ENCODE measurements around the gene MRGPRE.

DNA sequence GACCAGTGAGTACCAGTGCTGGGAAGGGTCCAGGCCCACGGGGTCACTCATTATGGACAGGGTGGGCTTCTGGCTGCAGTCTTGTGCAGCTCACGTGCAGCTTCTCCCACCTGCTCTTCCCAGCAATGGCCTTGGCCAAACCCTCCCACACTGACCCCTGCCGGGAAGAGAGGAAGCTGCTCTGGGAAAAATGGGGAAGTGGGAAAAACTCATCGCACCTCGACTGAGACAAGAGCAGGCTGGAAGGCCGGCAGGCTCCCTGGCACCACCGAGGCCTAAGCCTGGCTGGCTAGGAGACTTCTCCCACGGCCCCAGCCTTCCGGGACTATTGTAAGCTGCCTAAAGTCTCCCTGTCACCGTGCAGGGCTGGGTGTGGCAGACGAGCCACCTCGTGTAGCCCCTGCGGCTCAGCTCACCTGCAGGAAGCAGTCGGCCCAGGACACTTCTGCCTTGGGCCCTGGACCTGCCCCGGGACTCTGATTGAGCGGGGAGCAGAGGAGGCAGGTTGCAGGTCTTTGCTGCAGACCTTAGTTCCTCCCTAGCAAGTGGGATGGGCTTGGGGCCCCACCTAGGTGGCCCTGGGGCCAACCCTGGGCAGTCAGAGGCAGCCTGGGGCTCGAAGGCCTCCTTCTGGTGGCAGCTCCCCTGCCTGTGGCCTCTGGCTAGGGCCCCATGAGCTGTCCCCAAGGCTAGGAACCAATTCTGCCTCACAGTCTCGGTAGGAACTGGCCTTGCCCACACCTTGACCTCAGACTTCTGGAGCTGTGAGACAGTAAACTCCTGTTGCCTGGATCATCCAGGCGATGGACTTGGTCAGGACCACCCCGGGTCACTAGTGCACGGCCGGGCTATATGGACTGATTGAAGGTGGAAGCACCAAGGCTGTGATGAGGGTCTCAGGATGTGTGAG, 36.7 kb downstream of the MRGPRE start:
- TF ChIP-seq REST (IDR thresholded peaks at IDR 0.05; ENCODE audit: insufficient read depth in 1 of 2, low read depth in 2 of 2, low read length in 2 of 2) (no peak), POLR2AphosphoS5 (IDR thresholded peaks at IDR 0.05; ENCODE audit: low read depth, low read length) (no peak), TAF1 (IDR thresholded peaks at IDR 0.05; ENCODE audit: borderline replicate concordance, insufficient read depth, low read length) (no peak), SIN3A (IDR thresholded peaks at IDR 0.05; ENCODE audit: borderline replicate concordance, insufficient read depth, low read length) (no peak)

Measured in PFSK-1 (cell line).